HEK293 (cell line): ENCODE measurements around the gene POFUT2.

Source experiments
- CTCF ChIA-PET: fragments of 350-600 bp; formaldehyde crosslinking; extraction: SDS; loops from one replicate; lab custom pipeline; 2021; ENCODE audit warnings: antibody characterized with exemption; lab: Yijun Ruan, JAX
- POLR2A ChIA-PET: fragments of 300-600 bp; formaldehyde crosslinking; extraction: SDS; loops from one replicate; lab custom pipeline; 2020; ENCODE audit warnings: antibody characterized with exemption, inconsistent platforms; lab: Yijun Ruan, JAX
- H3K27ac ChIP-seq: fragments of 200-500 bp; sonication (Bioruptor generic); 2 replicates; pipeline ENCODE4 v1.5.1; 2014; ENCODE audit warnings: low read depth, low read length, control low read depth, inconsistent platforms; ENCODE audit errors: extremely low read depth
- H3K36me3 ChIP-seq, 2 experiments: fragments of 200-500 bp in 1 of 2; sonication (Bioruptor generic) in 1 of 2; 1 replicate in 1 of 2; 2 replicates in 1 of 2; pipeline ENCODE4 v1.5.1; 2014 to 2017; ENCODE audit warnings: inconsistent platforms in 2 of 2, low read length in 2 of 2; ENCODE audit not compliant: control insufficient read depth in 2 of 2, insufficient read depth in 1 of 2
- H3K4me1 ChIP-seq: fragments of 200-500 bp; sonication (Bioruptor generic); 2 replicates; pipeline ENCODE4 v1.5.1; 2014; ENCODE audit warnings: mild to moderate bottlenecking, low read length, inconsistent platforms; ENCODE audit not compliant: control insufficient read depth, insufficient read depth
- H3K4me3 ChIP-seq: 2 replicates; pipeline ENCODE4 v1.5.1; 2011; ENCODE audit warnings: low read depth, mild to moderate bottlenecking, control low read depth, low read length, moderate library complexity
- H3K9me3 ChIP-seq: fragments of 200-500 bp; sonication (Bioruptor generic); 2 replicates; pipeline ENCODE4 v1.5.1; 2014; ENCODE audit warnings: low read depth, low read length, inconsistent platforms; ENCODE audit not compliant: control insufficient read depth, insufficient read depth
- EGR2 ChIP-seq: fragments of 450-650 bp; formaldehyde crosslinking; IDR thresholded peaks from 2 replicates; pipeline ENCODE4 v1.5.1; 2016; ENCODE audit warnings: low read depth, missing biosample characterization, missing genetic modification characterization
- GLIS1 ChIP-seq: fragments of 450-650 bp; formaldehyde crosslinking; IDR thresholded peaks from 2 replicates; pipeline ENCODE4 v1.5.1; 2016; ENCODE audit warnings: missing biosample characterization, missing genetic modification characterization
- GLIS2 ChIP-seq: fragments of 450-650 bp; formaldehyde crosslinking; IDR thresholded peaks from 2 replicates; pipeline ENCODE4 v1.5.1; 2016; ENCODE audit warnings: missing biosample characterization, missing genetic modification characterization
- PRDM1 ChIP-seq: fragments of 450-650 bp; formaldehyde crosslinking; IDR thresholded peaks from 2 replicates; pipeline ENCODE4; 2016; ENCODE audit warnings: missing biosample characterization, missing genetic modification characterization
- SCRT1 ChIP-seq: fragments of 450-650 bp; formaldehyde crosslinking; IDR thresholded peaks from 2 replicates; pipeline ENCODE4 v1.5.1; 2016; ENCODE audit warnings: missing biosample characterization, missing genetic modification characterization, borderline replicate concordance
- SCRT2 ChIP-seq: fragments of 450-650 bp; formaldehyde crosslinking; IDR thresholded peaks from 2 replicates; pipeline ENCODE4 v1.5.1; 2016; ENCODE audit warnings: missing biosample characterization, missing genetic modification characterization
- TCF7L2 ChIP-seq: IDR thresholded peaks from 2 replicates; pipeline ENCODE4 v1.6.1; 2011; ENCODE audit warnings: low read depth, mild to moderate bottlenecking, inconsistent platforms, low read length, moderate library complexity, borderline replicate concordance
- ZFHX2 ChIP-seq: fragments of 450-650 bp; formaldehyde crosslinking; conservative IDR thresholded peaks from 2 replicates; pipeline ENCODE4 v1.5.1; 2016; ENCODE audit warnings: missing biosample characterization, missing genetic modification characterization
- ZIC2 ChIP-seq: fragments of 450-650 bp; formaldehyde crosslinking; IDR thresholded peaks from 2 replicates; pipeline ENCODE4 v1.5.1; 2016; ENCODE audit warnings: missing biosample characterization, missing genetic modification characterization
- ZNF112 ChIP-seq: fragments of 450-650 bp; formaldehyde crosslinking; IDR thresholded peaks from 2 replicates; pipeline ENCODE4 v1.5.0; 2017; ENCODE audit warnings: missing biosample characterization, missing genetic modification characterization
- ZNF221 ChIP-seq: fragments of 450-650 bp; formaldehyde crosslinking; IDR thresholded peaks from 2 replicates; pipeline ENCODE4 v1.5.1; 2017; ENCODE audit warnings: missing biosample characterization, missing genetic modification characterization, borderline replicate concordance
- ZNF521 ChIP-seq: fragments of 450-650 bp; formaldehyde crosslinking; IDR thresholded peaks from 2 replicates; pipeline ENCODE4 v1.5.1; 2017; ENCODE audit warnings: missing biosample characterization, mild to moderate bottlenecking, missing genetic modification characterization
- TF ChIP-seq, protein P1 (sequence below): fragments of 450-650 bp; formaldehyde crosslinking; IDR thresholded peaks from 2 replicates; pipeline ENCODE4 v1.5.1; 2016; ENCODE audit warnings: missing biosample characterization, missing genetic modification characterization
- TF ChIP-seq, protein P2 (sequence below): fragments of 450-650 bp; formaldehyde crosslinking; IDR thresholded peaks from 2 replicates; pipeline ENCODE4 v1.5.1; 2016; ENCODE audit warnings: missing biosample characterization, missing genetic modification characterization
- TF ChIP-seq, protein P3 (sequence below): fragments of 450-650 bp; formaldehyde crosslinking; IDR thresholded peaks from 2 replicates; pipeline ENCODE4 v1.5.1; 2016; ENCODE audit warnings: missing biosample characterization, missing genetic modification characterization, low read depth
- TF ChIP-seq, protein P4 (sequence below): fragments of 450-650 bp; formaldehyde crosslinking; IDR thresholded peaks from 2 replicates; pipeline ENCODE4 v1.5.1; 2016; ENCODE audit warnings: missing biosample characterization, missing genetic modification characterization
- TF ChIP-seq, protein P5 (sequence below): fragments of 450-650 bp; formaldehyde crosslinking; IDR thresholded peaks from 2 replicates; pipeline ENCODE4 v1.5.1; 2016; ENCODE audit warnings: missing biosample characterization, missing genetic modification characterization

Gene POFUT2

DNA sequence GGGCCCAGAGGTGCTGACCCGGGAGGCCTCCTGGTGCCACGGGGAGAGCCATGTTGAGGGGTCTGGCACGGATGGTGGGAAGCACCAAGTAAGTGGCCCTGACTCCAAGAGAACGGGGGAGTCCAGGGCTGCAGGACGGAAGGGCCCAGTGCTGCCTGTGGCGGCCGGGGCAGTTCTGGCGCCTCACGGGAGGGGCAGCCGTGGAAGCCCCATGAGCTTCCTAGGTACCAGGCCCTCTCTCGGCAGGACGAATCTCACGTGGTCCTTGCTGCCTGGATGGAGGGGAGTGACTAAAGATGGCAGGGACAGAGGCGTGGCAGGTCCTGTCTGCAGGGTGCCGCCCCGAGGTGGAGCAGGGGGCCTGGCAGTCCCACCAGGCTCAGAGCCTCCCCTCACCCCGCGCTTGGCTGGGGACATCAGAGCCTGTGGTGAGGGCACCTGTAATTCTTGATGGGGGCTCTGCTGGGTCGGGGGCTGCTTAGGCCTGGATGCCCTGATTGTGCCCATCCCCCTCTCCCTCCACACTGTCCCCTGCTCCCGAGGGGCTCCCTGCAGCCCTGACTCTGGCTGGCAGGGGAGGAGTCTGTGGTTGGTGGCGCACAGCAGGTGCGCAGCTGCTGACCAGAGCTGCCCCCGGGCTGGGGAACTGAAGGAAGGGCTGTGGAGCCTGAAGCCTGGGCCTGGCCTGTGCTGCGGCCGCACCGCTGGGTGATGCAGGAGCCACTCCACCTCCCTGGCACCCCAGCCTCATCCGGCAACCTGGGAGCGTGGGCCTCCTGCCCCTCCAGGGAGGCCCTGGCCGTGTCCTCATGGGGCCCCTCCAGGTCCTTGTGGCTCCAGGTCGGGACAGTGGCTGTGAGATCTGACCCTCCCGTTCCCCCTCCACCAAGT, 31.4 kb downstream of the POFUT2 start:
- H3K36me3 ChIP-seq: no peaks in the 10 kb centered on the region
- POLR2A ChIA-PET: interaction anchor here (1.2 kb wide), 1 partner anchor 8 kb away, joined by 3 read pairs; no protein-coding TSS in a partner anchor
- no peaks in the 10 kb centered on the region for H3K4me1 ChIP-seq
- no peak overlapping the region for H3K4me3 ChIP-seq
- no peaks in the 10 kb centered on the region for H3K9me3 ChIP-seq
- no peak overlapping the region for H3K27ac ChIP-seq
- CTCF ChIA-PET: interaction anchor here (1.0 to 1.1 kb wide), 2 partner anchors 37 to 116 kb away, joined by 3 read pairs; no protein-coding TSS in a partner anchor
- TF ChIP-seq ZIC2 (tag by site-specific recombination): peak; percentile 69; the same call in 1 of the 2 replicates
- no peak for TF ChIP-seq ZNF112 (tag by site-specific recombination)
- TF ChIP-seq, protein P1, sequence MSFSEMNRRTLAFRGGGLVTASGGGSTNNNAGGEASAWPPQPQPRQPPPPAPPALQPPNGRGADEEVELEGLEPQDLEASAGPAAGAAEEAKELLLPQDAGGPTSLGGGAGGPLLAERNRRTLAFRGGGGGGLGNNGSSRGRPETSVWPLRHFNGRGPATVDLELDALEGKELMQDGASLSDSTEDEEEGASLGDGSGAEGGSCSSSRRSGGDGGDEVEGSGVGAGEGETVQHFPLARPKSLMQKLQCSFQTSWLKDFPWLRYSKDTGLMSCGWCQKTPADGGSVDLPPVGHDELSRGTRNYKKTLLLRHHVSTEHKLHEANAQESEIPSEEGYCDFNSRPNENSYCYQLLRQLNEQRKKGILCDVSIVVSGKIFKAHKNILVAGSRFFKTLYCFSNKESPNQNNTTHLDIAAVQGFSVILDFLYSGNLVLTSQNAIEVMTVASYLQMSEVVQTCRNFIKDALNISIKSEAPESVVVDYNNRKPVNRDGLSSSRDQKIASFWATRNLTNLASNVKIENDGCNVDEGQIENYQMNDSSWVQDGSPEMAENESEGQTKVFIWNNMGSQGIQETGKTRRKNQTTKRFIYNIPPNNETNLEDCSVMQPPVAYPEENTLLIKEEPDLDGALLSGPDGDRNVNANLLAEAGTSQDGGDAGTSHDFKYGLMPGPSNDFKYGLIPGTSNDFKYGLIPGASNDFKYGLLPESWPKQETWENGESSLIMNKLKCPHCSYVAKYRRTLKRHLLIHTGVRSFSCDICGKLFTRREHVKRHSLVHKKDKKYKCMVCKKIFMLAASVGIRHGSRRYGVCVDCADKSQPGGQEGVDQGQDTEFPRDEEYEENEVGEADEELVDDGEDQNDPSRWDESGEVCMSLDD (tag by site-specific recombination): no peak
- no peak for TF ChIP-seq GLIS1
- TF ChIP-seq, protein P2, sequence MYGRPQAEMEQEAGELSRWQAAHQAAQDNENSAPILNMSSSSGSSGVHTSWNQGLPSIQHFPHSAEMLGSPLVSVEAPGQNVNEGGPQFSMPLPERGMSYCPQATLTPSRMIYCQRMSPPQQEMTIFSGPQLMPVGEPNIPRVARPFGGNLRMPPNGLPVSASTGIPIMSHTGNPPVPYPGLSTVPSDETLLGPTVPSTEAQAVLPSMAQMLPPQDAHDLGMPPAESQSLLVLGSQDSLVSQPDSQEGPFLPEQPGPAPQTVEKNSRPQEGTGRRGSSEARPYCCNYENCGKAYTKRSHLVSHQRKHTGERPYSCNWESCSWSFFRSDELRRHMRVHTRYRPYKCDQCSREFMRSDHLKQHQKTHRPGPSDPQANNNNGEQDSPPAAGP (tag by site-specific recombination): no peak
- no peak for TF ChIP-seq SCRT1 (tag by site-specific recombination)
- no peak for TF ChIP-seq ZNF221
- TF ChIP-seq, protein P3, sequence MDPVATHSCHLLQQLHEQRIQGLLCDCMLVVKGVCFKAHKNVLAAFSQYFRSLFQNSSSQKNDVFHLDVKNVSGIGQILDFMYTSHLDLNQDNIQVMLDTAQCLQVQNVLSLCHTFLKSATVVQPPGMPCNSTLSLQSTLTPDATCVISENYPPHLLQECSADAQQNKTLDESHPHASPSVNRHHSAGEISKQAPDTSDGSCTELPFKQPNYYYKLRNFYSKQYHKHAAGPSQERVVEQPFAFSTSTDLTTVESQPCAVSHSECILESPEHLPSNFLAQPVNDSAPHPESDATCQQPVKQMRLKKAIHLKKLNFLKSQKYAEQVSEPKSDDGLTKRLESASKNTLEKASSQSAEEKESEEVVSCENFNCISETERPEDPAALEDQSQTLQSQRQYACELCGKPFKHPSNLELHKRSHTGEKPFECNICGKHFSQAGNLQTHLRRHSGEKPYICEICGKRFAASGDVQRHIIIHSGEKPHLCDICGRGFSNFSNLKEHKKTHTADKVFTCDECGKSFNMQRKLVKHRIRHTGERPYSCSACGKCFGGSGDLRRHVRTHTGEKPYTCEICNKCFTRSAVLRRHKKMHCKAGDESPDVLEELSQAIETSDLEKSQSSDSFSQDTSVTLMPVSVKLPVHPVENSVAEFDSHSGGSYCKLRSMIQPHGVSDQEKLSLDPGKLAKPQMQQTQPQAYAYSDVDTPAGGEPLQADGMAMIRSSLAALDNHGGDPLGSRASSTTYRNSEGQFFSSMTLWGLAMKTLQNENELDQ (tag by site-specific recombination): no peak

DNA sequence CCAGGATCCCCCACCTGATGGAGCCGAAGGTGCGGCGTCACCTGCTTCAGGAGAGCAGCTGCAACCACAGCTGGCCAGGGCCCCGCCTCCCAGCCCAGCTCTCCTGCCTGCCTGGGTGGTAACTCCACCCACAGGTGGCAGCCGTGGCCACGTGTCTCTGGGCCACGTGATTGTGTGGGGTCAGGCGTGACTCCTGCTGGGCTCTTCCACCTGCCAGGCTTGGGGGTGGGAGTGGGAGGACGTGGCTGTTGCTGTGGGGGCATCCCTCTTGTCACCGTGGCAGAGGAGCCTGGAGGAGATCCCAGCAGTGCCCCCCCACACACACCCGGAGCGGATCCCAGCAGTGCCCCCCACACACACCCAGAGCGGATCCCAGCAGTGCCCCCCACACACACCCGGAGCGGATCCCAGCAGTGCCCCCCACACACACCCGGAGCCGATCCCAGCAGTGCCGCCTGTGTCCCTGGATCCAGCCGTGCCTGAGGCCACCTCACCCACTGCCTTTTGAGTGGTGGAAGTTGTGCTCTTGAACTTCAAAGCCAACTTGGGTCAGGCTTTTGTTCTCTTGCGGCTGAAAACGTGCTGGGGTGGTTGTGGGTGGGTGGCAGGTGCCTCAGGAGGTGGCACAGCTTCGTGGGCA, 32.2 kb downstream of the POFUT2 start:
- TF ChIP-seq ZNF521 (tag by site-specific recombination): no peak
- no peak for TF ChIP-seq PRDM1
- TF ChIP-seq, protein P4, sequence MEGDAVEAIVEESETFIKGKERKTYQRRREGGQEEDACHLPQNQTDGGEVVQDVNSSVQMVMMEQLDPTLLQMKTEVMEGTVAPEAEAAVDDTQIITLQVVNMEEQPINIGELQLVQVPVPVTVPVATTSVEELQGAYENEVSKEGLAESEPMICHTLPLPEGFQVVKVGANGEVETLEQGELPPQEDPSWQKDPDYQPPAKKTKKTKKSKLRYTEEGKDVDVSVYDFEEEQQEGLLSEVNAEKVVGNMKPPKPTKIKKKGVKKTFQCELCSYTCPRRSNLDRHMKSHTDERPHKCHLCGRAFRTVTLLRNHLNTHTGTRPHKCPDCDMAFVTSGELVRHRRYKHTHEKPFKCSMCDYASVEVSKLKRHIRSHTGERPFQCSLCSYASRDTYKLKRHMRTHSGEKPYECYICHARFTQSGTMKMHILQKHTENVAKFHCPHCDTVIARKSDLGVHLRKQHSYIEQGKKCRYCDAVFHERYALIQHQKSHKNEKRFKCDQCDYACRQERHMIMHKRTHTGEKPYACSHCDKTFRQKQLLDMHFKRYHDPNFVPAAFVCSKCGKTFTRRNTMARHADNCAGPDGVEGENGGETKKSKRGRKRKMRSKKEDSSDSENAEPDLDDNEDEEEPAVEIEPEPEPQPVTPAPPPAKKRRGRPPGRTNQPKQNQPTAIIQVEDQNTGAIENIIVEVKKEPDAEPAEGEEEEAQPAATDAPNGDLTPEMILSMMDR (tag by site-specific recombination): no peak
- TF ChIP-seq, protein P5, sequence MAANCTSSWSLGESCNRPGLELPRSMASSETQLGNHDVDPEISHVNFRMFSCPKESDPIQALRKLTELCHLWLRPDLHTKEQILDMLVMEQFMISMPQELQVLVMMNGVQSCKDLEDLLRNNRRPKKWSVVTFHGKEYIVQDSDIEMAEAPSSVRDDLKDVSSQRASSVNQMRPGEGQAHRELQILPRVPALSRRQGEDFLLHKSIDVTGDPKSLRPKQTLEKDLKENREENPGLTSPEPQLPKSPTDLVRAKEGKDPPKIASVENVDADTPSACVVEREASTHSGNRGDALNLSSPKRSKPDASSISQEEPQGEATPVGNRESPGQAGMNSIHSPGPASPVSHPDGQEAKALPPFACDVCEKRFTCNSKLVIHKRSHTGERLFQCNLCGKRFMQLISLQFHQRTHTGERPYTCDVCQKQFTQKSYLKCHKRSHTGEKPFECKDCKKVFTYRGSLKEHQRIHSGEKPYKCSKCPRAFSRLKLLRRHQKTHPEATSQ: no peak
- no peak for TF ChIP-seq TCF7L2
- TF ChIP-seq ZFHX2: peak; percentile 75
- TF ChIP-seq SCRT2: peak; percentile 80
- peak; percentile 61 for TF ChIP-seq GLIS1
- TF ChIP-seq GLIS2 (tag by site-specific recombination): peak; percentile 45; the same call in 1 of the 2 replicates
- TF ChIP-seq EGR2: peak; percentile 54
- no peak overlapping the region for H3K27ac ChIP-seq
- H3K36me3 ChIP-seq: no peaks in the 10 kb centered on the region
- ChIA-PET CTCF (no interaction called here), POLR2A (no interaction called here)
- no peak overlapping the region for H3K4me3 ChIP-seq
- H3K4me1 ChIP-seq: no peaks in the 10 kb centered on the region
- no peaks in the 10 kb centered on the region for H3K9me3 ChIP-seq
